Effector memory CD4-positive, alpha-beta T cell (primary cell): Measurements from ENCODE around the gene CNTN5.
"Not testable (repeated sequence)": the region's sequence is repeated elsewhere in the genome, so short reads cannot be mapped to it uniquely, and the experiment has no call there.

Experiments
- DNase-seq, 3 donors: peaks; one replicate each; pipeline ENCODE4 v3.0.0-alpha.2; 2020
- H3K27ac ChIP-seq: 2 replicates; pipeline ENCODE4 v1.7.0; 2013; ENCODE audit warnings: mild to moderate bottlenecking, low read length, moderate library complexity; ENCODE audit not compliant: insufficient read depth, poor library complexity, severe bottlenecking
- H3K27me3 ChIP-seq: replicated peaks from 2 replicates; pipeline ENCODE4 v1.7.0; 2013; ENCODE audit warnings: mild to moderate bottlenecking, low read length; ENCODE audit not compliant: insufficient read depth, control insufficient read depth, poor library complexity, severe bottlenecking
- H3K36me3 ChIP-seq: 2 replicates; pipeline ENCODE4 v1.7.0; 2013; ENCODE audit warnings: mild to moderate bottlenecking, low read length, moderate library complexity; ENCODE audit not compliant: control insufficient read depth, insufficient read depth
- H3K4me1 ChIP-seq: 2 replicates; pipeline ENCODE4 v1.7.0; 2013; ENCODE audit warnings: low read length, mild to moderate bottlenecking; ENCODE audit not compliant: control insufficient read depth, insufficient read depth, poor library complexity, severe bottlenecking
- H3K4me3 ChIP-seq: 2 replicates; pipeline ENCODE4 v1.7.0; 2013; ENCODE audit warnings: low read length, low read depth, mild to moderate bottlenecking; ENCODE audit not compliant: insufficient read depth, poor library complexity, severe bottlenecking
- H3K9me3 ChIP-seq: 2 replicates; pipeline ENCODE4 v1.7.0; 2013; ENCODE audit warnings: mild to moderate bottlenecking, low read length, moderate library complexity; ENCODE audit not compliant: control insufficient read depth

Gene CNTN5

GRCh38 chr11:99069856-99070444 lies 49.2 kb downstream of the CNTN5 start:
- Histone ChIP-seq H3K36me3 (no peaks in the 10 kb centered on the region), H3K27me3 (no peaks in the 10 kb centered on the region), H3K9me3 (no peaks in the 10 kb centered on the region), H3K27ac (no peak overlapping the region), H3K4me1 (no peaks in the 10 kb centered on the region), H3K4me3 (no peak overlapping the region)
- DNase-seq = no peak

- Histone ChIP-seq H3K9me3 (no peaks in the 10 kb centered on the region), H3K4me3 (no peak overlapping the region), H3K4me1 (no peaks in the 10 kb centered on the region), H3K36me3 (no peaks in the 10 kb centered on the region), H3K27ac (no peak overlapping the region), H3K27me3 (no peaks in the 10 kb centered on the region)
- no peak for DNase-seq
Observed at GRCh38 chr11:99079576-99079975, 58.8 kb downstream of the CNTN5 start.

GRCh38 chr11:99080154-99080553 lies 59.4 kb downstream of the CNTN5 start:
- no peaks in the 10 kb centered on the region for H3K9me3 ChIP-seq
- H3K4me1 ChIP-seq = no peaks in the 10 kb centered on the region
- H3K27ac ChIP-seq = no peak overlapping the region
- H3K36me3 ChIP-seq = no peaks in the 10 kb centered on the region
- H3K27me3 ChIP-seq = no peaks in the 10 kb centered on the region
- H3K4me3 ChIP-seq = no peak overlapping the region
- DNase-seq = no peak

- DNase-seq = no peak
- H3K36me3 ChIP-seq = no peaks in the 10 kb centered on the region
- no peak overlapping the region for H3K4me3 ChIP-seq
- no peaks in the 10 kb centered on the region for H3K27me3 ChIP-seq
- no peaks in the 10 kb centered on the region for H3K4me1 ChIP-seq
- no peak overlapping the region for H3K27ac ChIP-seq
- no peaks in the 10 kb centered on the region for H3K9me3 ChIP-seq
Observed at GRCh38 chr11:99098258-99098657, 77.5 kb downstream of the CNTN5 start.

- Histone ChIP-seq H3K4me1 (no peaks in the 10 kb centered on the region), H3K27me3 (no peaks in the 10 kb centered on the region), H3K27ac (no peak overlapping the region), H3K4me3 (no peak overlapping the region), H3K9me3 (no peaks in the 10 kb centered on the region), H3K36me3 (no peaks in the 10 kb centered on the region)
- no peak for DNase-seq
Observed at GRCh38 chr11:99098751-99099150, 78.0 kb downstream of the CNTN5 start.

GRCh38 chr11:99117603-99118002 lies 96.9 kb downstream of the CNTN5 start:
- no peak for DNase-seq
- H3K36me3 ChIP-seq = no peaks in the 10 kb centered on the region
- no peaks in the 10 kb centered on the region for H3K9me3 ChIP-seq
- H3K27ac ChIP-seq = no peak overlapping the region
- no peaks in the 10 kb centered on the region for H3K4me1 ChIP-seq
- no peaks in the 10 kb centered on the region for H3K27me3 ChIP-seq
- H3K4me3 ChIP-seq = no peak overlapping the region

GRCh38 chr11:99133862-99134261 lies 113.1 kb downstream of the CNTN5 start:
- not testable (repeated sequence) for H3K36me3 ChIP-seq, H3K4me3 ChIP-seq, H3K4me1 ChIP-seq, DNase-seq, H3K9me3 ChIP-seq, H3K27ac ChIP-seq, H3K27me3 ChIP-seq

GRCh38 chr11:99135508-99135907 lies 114.8 kb downstream of the CNTN5 start:
- no peak overlapping the region for H3K27ac ChIP-seq
- no peaks in the 10 kb centered on the region for H3K27me3 ChIP-seq
- no peaks in the 10 kb centered on the region for H3K36me3 ChIP-seq
- no peaks in the 10 kb centered on the region for H3K4me1 ChIP-seq
- H3K4me3 ChIP-seq = no peak overlapping the region
- H3K9me3 ChIP-seq = no peaks in the 10 kb centered on the region
- DNase-seq = no peak

- Histone ChIP-seq H3K4me3 (no peak overlapping the region), H3K27ac (no peak overlapping the region), H3K27me3 (no peaks in the 10 kb centered on the region), H3K36me3 (no peaks in the 10 kb centered on the region), H3K9me3 (peaks cover 4% of the 10 kb centered on the region), H3K4me1 (no peaks in the 10 kb centered on the region)
- DNase-seq = no peak
Observed at GRCh38 chr11:99142237-99142636, 121.5 kb downstream of the CNTN5 start.

GRCh38 chr11:99148352-99148751 lies 127.6 kb downstream of the CNTN5 start:
- Histone ChIP-seq H3K27ac (no peak overlapping the region), H3K9me3 (peaks cover 4% of the 10 kb centered on the region)

More at GRCh38 chr11:99148352-99148751, 127.6 kb downstream of the CNTN5 start:
- Histone ChIP-seq H3K36me3 (no peaks in the 10 kb centered on the region), H3K27me3 (no peaks in the 10 kb centered on the region), H3K4me1 (no peaks in the 10 kb centered on the region), H3K4me3 (no peak overlapping the region)
- no peak for DNase-seq
